Breast epithelium (tissue), 4 donors: Measurements from ENCODE around the gene KDM5D. TPM values are rescaled to one million over a fixed set of nuclear protein-coding genes. Genes with fewer than 3 reads are reported as not detected.

Source experiments
- DNase-seq, 2 donors: peaks; one replicate each; pipeline ENCODE4 v3.0.0-alpha.2; 2019; ENCODE audit warnings: low spot score in 2 of 2
- H3K27ac ChIP-seq, 2 donors: fragments of 200-600 bp; sonication (generic) in 1 of 2; one replicate each; pipeline ENCODE4 v1.5.1; 2016 to 2019; ENCODE audit warnings: mild to moderate bottlenecking in 1 of 2
- H3K27me3 ChIP-seq, 2 donors: fragments of 200-600 bp; sonication (generic) in 1 of 2; one replicate each; pipeline versions ENCODE4 v1.5.1 to v1.6.0; 2017 to 2019; ENCODE audit warnings: control low read depth in 1 of 2, mild to moderate bottlenecking in 1 of 2
- H3K36me3 ChIP-seq: fragments of 200-600 bp; one replicate; pipeline ENCODE4 v1.5.1; 2019
- H3K4me1 ChIP-seq, 2 donors: fragments of 200-600 bp; sonication (generic); one replicate each; pipeline ENCODE4 v1.5.1; 2016 to 2019; ENCODE audit warnings: control low read depth in 1 of 2
- H3K4me3 ChIP-seq, 3 donors: fragments of 200-600 bp; sonication (generic); 1 replicate in 2 of 3; 2 replicates in 1 of 3; pipeline ENCODE4 v1.5.1; 2016 to 2019; ENCODE audit warnings: mild to moderate bottlenecking in 3 of 3, moderate library complexity in 2 of 3
- H3K9me3 ChIP-seq, 2 donors: fragments of 200-600 bp; sonication (generic) in 1 of 2; one replicate each; pipeline ENCODE4 v1.5.1; 2016 to 2019; ENCODE audit warnings: control low read depth in 1 of 2
- POLR2A ChIP-seq: fragments of 450-650 bp; IDR thresholded peaks from one replicate; pipeline ENCODE4 v1.6.1; 2016; ENCODE audit warnings: antibody characterized with exemption, mild to moderate bottlenecking, moderate library complexity
- POLR2AphosphoS5 ChIP-seq, 3 donors: sonication (generic); formaldehyde crosslinking; IDR thresholded peaks; one replicate each; pipeline ENCODE4 v1.6.1; 2017; ENCODE audit warnings: antibody characterized with exemption in 3 of 3
- intact Hi-C: fragments of 100-400 bp; cut with DNase I; formaldehyde crosslinking; loops from one replicate; pipeline ENCODE4 v1.15.1; 2023; ENCODE audit warnings: low total_unique reads
- total RNA-seq, 3 donors: library from RNA; depleted of rRNA; stranded (reverse); fragments of >200 nt; gene quantifications; one replicate each; pipeline ENCODE4 v1.1.0, GENCODE V29; 2016
- TF ChIP-seq, protein P1 (sequence below), 3 donors: fragments of 450-650 bp; IDR thresholded peaks; one replicate each; pipeline ENCODE4 v1.5.1; 2016 to 2017; ENCODE audit warnings: antibody characterized with exemption in 3 of 3, mild to moderate bottlenecking in 3 of 3, moderate library complexity in 3 of 3

KDM5D gene
- 10 to 100 TPM in 1 of 3 donors, not detected in 2; 55.0 TPM for total RNA-seq

DNA sequence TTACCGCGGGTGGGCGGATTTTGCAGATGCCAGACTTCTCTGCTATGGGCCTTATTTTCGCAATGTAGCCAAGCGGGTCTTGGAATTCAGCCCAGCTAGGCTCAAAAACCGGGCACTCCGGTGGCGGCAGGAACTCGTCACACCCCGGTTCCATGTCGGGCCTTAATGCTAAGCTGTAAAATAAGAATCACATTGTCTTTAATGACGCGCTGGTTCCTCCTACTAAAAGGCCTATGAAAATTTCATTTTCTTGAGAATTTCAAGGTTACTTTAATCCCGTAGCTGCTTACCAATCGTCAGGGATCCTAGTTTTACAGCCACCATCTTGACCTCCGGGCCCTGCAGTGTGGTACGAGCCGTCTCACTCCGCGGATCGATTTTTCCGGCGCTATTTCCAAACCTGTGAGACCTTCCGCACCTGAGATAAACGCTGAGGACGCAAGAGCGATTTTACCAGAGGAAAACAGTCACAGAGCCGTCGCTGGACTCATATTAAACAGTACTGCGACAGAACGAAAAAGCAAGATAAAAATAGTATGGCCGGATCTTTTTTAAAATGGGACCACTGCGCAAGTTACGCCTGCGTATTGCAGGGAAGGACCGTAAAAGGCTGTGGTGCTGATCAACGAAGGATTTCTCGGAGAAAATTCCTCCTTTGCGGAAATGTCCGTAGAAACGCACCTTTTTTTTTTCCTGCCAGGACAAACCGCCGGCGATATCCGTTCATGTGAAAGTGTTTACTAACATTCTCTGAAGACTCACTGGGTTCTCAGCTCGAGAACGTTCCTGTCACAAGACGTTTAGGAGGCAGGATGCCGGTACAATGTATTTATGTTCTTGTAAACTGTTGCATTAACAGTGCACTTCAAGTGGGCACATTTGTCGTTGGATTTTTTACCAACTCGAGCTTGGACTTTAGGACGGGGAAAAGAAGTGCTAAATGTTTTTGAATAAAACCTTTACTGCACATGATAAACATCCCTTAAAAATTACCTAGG lies at the start of gene KDM5D:
TSS of gene KDM5D (minus strand) at position 346 of the 998 bp plus-strand sequence. CDS start at position 154, 192 bp downstream.
- Histone ChIP-seq H3K4me1 (no peaks in the 10 kb centered on the region), H3K27me3 (no peaks in the 10 kb centered on the region), H3K4me3 (peak within 1 kb of the TSS in 1 of 3 donors; percentile 51), H3K9me3 (no peaks in the 10 kb centered on the region), H3K27ac (no peak within 1 kb of the TSS), H3K36me3 (no peaks in the 10 kb centered on the region)
- TF ChIP-seq, protein P1, sequence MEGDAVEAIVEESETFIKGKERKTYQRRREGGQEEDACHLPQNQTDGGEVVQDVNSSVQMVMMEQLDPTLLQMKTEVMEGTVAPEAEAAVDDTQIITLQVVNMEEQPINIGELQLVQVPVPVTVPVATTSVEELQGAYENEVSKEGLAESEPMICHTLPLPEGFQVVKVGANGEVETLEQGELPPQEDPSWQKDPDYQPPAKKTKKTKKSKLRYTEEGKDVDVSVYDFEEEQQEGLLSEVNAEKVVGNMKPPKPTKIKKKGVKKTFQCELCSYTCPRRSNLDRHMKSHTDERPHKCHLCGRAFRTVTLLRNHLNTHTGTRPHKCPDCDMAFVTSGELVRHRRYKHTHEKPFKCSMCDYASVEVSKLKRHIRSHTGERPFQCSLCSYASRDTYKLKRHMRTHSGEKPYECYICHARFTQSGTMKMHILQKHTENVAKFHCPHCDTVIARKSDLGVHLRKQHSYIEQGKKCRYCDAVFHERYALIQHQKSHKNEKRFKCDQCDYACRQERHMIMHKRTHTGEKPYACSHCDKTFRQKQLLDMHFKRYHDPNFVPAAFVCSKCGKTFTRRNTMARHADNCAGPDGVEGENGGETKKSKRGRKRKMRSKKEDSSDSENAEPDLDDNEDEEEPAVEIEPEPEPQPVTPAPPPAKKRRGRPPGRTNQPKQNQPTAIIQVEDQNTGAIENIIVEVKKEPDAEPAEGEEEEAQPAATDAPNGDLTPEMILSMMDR (IDR thresholded peaks at IDR 0.05), result no peak
- TF ChIP-seq POLR2AphosphoS5 (IDR thresholded peaks at IDR 0.05) (peak in 1 of 3 donors; percentile 20), POLR2A (no peak)
- DNase-seq, result peak in 1 of 2 donors; percentile 53
- intact Hi-C loops, result no loop called here

DNA sequence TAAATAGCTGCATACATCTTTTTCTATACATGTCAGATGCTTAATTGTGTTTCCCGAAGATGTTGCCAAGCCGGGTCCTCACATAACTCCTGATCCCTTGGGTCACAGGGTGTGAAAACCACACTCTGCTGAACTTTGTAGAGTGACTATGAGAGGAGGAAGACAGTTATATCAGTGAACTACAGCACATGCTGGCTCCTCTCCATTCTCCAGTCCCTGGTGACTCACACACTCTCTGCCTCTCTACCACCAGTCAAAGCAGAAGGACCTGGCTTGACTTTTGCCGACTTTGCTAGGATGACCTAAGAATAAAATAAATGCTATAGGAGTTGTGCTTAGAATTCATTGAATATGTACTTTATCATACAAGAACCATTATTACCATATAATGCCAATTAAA lies 23.8 kb upstream of the KDM5D start:
- no peaks in the 10 kb centered on the region for H3K9me3 ChIP-seq
- TF ChIP-seq POLR2A, result no peak
- DNase-seq, result no peak
- no peaks in the 10 kb centered on the region for H3K27me3 ChIP-seq
- no peaks in the 10 kb centered on the region for H3K36me3 ChIP-seq
- no peak overlapping the region for H3K4me3 ChIP-seq
- no peaks in the 10 kb centered on the region for H3K4me1 ChIP-seq
- H3K27ac ChIP-seq, result no peak overlapping the region
- intact Hi-C loops, result no loop called here

DNA sequence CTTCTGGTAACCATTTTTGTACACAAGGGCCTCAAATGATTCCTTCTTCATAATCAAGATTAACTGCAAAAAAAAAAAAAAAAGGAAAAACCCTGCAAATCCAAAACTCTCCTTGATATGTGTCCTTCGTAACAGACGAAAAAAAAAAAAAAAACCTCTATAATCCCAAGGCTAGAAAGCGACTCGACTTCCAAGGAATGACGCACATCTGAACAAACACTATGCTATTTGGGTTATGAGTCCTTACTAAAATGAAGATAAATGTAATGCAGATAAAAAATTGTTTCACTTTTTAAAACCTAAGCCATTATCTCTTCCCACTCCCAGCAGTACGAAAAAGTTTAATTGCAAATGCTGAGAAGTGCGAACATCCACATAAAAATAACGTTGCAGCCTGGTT lies 1.2 kb downstream of the KDM5D start:
- Histone ChIP-seq H3K27me3 (no peaks in the 10 kb centered on the region), H3K9me3 (no peaks in the 10 kb centered on the region), H3K4me3 (peak overlapping the region in 1 of 3 donors; percentile 51), H3K36me3 (no peaks in the 10 kb centered on the region), H3K4me1 (no peaks in the 10 kb centered on the region), H3K27ac (no peak overlapping the region)
- TF ChIP-seq POLR2AphosphoS5 (IDR thresholded peaks at IDR 0.05) (no peak), POLR2A (no peak)
- TF ChIP-seq, protein P1 (IDR thresholded peaks at IDR 0.05), result no peak
- intact Hi-C loops, result no loop called here
- no peak for DNase-seq

DNA sequence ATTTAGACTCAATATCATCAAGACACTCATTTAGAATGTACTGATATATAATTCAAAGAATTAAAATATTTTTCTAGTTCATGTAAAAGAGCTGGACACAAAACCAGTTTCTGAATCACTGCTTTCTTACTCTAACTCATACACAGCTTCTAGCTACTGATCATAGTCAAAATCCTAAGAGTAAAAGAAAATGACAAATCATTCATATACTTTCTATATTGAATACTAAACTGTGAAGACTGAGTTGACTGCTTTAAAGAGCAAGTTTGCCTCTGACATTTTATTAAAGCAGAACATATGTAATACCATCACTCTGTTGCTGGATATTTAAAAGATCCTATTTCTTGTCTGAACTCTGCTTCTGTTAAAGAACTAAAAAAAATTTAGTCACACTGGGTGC lies 2.4 kb downstream of the KDM5D start:
- no peak overlapping the region for H3K27ac ChIP-seq
- H3K9me3 ChIP-seq, result no peaks in the 10 kb centered on the region
- no peak for TF ChIP-seq POLR2AphosphoS5 (IDR thresholded peaks at IDR 0.05)
- no peak for TF ChIP-seq POLR2A
- TF ChIP-seq, protein P1 (IDR thresholded peaks at IDR 0.05), result no peak
- no peak for DNase-seq
- H3K4me1 ChIP-seq, result no peaks in the 10 kb centered on the region
- H3K27me3 ChIP-seq, result no peaks in the 10 kb centered on the region
- H3K4me3 ChIP-seq, result no peak overlapping the region
- no peaks in the 10 kb centered on the region for H3K36me3 ChIP-seq
- intact Hi-C loops, result no loop called here

DNA sequence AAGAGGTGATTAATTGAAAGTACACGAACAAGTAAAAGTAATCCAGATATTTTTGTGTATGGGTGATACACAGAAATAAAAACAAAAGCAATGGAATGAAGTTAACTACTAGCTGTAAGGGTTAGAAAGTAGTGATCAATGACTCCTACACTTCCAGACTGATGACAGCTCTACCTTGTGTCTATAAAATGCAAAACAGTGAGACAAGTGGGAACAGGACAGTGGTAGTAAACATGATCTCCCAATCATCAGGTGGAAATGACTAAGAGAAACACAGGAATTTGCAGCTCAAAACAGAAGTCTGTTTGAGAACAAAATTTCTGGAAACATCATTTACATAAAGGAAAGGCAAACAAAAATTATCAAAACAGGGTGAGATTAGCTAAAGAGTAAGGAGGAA lies 10.1 kb downstream of the KDM5D start:
- intact Hi-C loops, result no loop called here
- H3K4me1 ChIP-seq, result no peaks in the 10 kb centered on the region
- H3K27ac ChIP-seq, result no peak overlapping the region
- no peaks in the 10 kb centered on the region for H3K27me3 ChIP-seq
- TF ChIP-seq POLR2AphosphoS5 (IDR thresholded peaks at IDR 0.05) (no peak), POLR2A (no peak)
- TF ChIP-seq, protein P1 (IDR thresholded peaks at IDR 0.05), result no peak
- no peak overlapping the region for H3K4me3 ChIP-seq
- H3K9me3 ChIP-seq, result no peaks in the 10 kb centered on the region
- no peaks in the 10 kb centered on the region for H3K36me3 ChIP-seq
- DNase-seq, result no peak
